SK-MEL-5 (cell line): Measurements from ENCODE around the gene SARS2. TPM values are rescaled to one million over a fixed set of nuclear protein-coding genes. Genes with fewer than 3 reads are reported as not detected.
A peak's percentile ranks its signal among the peaks of the same experiment; 100 is the strongest.
"Not testable (repeated sequence)": the region's sequence is repeated elsewhere in the genome, so short reads cannot be mapped to it uniquely, and the experiment has no call there.

ENCODE experiments used
- DNase-seq: peaks from one replicate; pipeline ENCODE4 v3.0.0-alpha.2; 2016; ENCODE audit warnings: low read depth, low spot score
- in situ Hi-C: cut with HindIII; loops from 2 replicates; pipeline ENCODE4 v1.10.0; 2016; ENCODE audit warnings: low sequenced_read_pairs, high pct_unique_total_duplicates, low pct_unique_long_range_greater_than_20kb
- total RNA-seq: library from RNA; depleted of rRNA; stranded (reverse); fragments of >200 nt; shearing (Covaris generic); gene quantifications from 2 replicates; pipeline ENCODE4 v1.2.3, GENCODE V29; 2014

Gene SARS2
- total RNA-seq, 1 experiment from 2014 or later = 19.0 TPM

- in situ Hi-C loops = no loop called here
- DNase-seq = no peak
Observed at GRCh38 chr19:38907227-38907626, 23.3 kb downstream of the SARS2 start.

GRCh38 chr19:38905620-38906019, 24.9 kb downstream of the SARS2 start:
- no peak for DNase-seq
- in situ Hi-C loops = no loop called here

GRCh38 chr19:38904581-38905539, 25.7 kb downstream of the SARS2 start:
- in situ Hi-C loops = no loop called here
- no peak for DNase-seq

DNA sequence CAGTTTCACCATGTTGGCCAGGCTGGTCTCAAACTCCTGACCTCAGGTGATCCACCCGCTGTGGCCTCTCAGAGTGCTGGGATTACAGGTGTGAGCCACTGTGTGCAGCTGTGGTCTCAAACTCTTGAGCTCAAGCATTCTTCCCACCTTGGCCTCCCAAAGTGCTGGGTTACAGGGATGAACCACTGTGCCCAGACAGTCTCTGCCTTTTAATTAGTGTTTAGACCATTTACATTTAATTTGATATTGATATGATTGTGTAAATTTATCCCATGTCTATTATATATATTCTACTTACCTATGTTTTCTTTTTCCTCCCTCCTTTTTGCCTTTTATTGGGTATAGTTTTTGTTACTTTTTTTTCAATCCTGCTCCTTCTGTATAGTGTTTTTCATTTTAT, 28.9 kb downstream of the SARS2 start:
- no peak for DNase-seq
- in situ Hi-C loops = no loop called here

GRCh38 chr19:38900743-38901190, 29.8 kb downstream of the SARS2 start:
- in situ Hi-C loops = no loop called here
- no peak for DNase-seq

- DNase-seq = no peak
- in situ Hi-C loops = no loop called here
Observed at GRCh38 chr19:38900202-38900629, 30.3 kb downstream of the SARS2 start.

DNA sequence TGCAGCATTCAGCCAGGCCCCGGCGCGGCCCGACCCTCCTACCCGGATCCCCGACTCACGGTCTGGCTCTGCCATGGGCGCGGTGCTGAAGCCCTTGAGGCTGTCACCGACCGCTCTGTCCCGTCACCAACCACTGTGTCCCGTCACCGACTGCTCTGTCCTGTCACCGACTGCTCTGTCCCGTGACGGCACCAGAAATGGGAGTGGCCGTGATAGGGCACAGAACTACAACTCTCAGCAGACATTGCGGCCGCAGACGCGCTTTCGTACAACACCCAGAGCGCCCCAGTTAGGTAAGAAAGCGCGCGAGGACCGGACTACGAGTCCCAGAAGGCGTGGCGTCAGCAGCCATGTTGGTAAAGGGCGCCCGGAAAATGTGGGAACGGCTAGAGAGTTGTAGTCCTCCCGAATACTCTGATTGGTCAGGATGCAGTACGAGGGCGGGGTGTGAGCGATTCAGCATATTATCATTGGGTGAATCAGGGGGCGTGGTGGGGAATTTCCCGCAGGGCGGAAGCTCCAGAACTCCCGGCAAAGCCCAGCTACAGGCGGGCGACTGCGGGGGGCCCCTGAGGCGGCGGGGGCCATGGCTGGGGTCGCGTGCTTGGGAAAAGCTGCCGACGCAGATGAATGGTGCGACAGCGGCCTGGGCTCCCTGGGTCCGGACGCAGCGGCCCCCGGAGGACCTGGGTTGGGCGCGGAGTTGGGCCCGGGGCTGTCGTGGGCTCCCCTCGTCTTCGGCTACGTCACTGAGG, 30.9 kb downstream of the SARS2 start, which contains the start of the genes NFKBIB and SIRT2:
Gene NFKBIB, plus strand, starts transcription at position 523 of the 755 bp plus-strand sequence. Its CDS starts 64 bp downstream, at position 587.
Gene SIRT2, minus strand, starts transcription at position 172 of the 755 bp plus-strand sequence. Its CDS starts 97 bp downstream, at position 75.
- DNase-seq = peak; percentile 99
- in situ Hi-C loops = no loop called here

GRCh38 chr19:38898788-38899446, 31.6 kb downstream of the SARS2 start:
- DNase-seq = no peak
- in situ Hi-C loops = no loop called here

- in situ Hi-C loops = no loop called here
- DNase-seq = no peak
Observed at GRCh38 chr19:38894968-38895367, 35.6 kb downstream of the SARS2 start.

DNA sequence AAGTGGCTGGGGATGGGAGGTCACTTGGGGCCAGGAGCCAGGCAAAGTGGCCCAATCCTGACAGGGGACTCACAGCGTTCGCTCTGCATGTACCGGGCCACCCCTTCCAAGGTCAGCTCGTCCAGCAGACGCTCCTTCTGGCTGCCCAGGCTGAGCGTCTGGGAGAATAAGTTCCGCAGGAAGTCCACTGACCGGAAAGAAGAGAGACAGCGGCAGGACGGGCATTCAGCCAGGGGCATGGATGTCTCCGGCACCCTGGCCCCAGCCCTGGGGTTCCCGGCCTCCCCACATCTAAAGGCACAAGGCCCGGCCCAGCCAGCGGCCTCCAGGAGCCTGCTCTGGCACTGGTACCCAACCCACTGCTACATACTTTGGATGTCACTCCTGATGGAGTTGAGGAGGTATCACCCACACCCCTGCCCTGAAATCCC, 37.2 kb downstream of the SARS2 start:
- in situ Hi-C loops = no loop called here

DNA sequence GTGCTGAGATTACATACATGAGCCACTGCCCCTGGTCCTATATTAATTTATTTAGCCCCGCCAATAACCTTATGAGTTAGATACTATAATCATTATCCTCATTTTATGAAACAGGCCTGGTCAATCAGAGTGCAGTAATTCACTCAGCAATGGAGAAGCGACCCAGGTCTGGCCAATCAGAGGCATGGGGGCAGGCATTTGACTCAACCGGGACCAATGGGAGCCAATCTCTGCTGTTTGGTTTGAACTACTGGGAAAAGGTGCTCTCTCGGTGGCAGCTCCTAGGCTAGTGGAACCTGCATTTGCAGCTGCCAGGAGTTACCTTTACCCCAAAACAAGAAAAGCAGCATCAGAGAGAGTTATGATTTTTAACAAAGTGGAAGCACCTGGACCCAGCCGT, 37.7 kb downstream of the SARS2 start:
- no peak for DNase-seq
- in situ Hi-C loops = no loop called here

More for the DNA sequence above, 37.2 kb downstream of the SARS2 start:
- DNase-seq = no peak

DNA sequence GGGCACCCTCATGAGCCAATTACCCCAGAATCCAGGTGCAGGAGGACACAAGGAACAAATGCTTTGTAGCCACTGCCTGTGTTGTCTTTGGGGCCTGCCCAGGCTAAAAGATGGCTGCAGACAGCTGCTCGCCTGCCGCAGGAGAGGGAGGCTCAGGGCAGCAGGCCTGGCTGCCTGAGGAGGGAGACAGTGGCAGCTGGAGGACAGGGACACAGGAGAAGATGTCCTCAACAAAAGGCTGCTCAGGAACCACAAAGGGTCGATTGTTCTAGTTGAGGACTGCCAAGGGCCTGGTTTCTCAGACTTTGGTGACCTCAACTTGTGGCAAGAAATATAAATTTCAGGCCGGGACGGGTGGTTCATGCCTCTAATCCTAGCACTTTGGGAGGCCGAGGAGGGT, 38.8 kb downstream of the SARS2 start:
- peak; percentile 32 for DNase-seq
- in situ Hi-C loops = no loop called here

DNA sequence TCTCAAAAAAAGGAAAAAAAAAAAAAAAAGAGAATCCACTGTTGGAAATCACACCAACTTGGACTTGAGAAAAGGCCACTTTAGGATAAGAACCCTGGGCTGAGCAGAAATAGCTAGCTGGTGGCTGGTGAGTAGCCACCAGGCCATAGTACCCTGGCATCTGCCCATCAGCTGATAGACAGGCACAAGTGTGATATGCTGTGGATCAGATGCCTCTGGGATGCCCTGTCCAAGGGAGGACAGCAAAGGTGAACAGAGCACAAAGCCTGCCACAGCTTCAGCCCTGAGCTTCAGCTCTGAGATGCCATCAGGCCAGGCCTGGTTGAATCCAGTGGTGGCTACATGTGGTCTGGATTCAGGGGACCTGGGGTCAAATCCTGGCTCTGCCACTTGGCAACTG, 39.9 kb downstream of the SARS2 start:
- in situ Hi-C loops = no loop called here
- DNase-seq = no peak

GRCh38 chr19:38889803-38890202, 40.8 kb downstream of the SARS2 start:
- in situ Hi-C loops = no loop called here
- no peak for DNase-seq

GRCh38 chr19:38888876-38889275, 41.7 kb downstream of the SARS2 start:
- no peak for DNase-seq
- in situ Hi-C loops = no loop called here

GRCh38 chr19:38884691-38885090, 45.9 kb downstream of the SARS2 start:
- DNase-seq, in situ Hi-C loops: not testable (repeated sequence)

DNA sequence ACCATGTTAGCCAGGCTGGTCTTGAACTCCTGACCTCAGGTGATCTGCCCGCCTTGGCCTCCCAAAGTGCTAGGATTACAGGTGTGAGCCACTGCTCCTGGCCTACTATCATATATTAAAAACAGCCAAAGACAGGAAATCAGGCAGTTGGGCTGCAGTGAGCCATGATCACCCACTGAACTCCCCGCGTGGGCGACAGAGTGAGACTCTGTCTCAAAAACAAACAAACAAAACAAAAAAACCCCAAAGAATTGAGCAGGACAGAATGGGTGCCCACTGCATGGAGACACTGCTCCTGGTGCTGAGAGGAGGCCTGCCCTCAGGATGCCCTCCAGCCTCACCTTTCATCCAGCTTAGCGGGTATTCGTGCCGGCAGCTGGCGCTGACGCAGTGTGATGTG, 47.3 kb downstream of the SARS2 start:
- no peak for DNase-seq
- in situ Hi-C loops = no loop called here
